ENCODE data around the gene SLC48A1.

Gene SLC48A1

GRCh38 chr12:47778881-47779280, 5.8 kb downstream of the SLC48A1 start:
- DNase-seq, result no peak

DNA sequence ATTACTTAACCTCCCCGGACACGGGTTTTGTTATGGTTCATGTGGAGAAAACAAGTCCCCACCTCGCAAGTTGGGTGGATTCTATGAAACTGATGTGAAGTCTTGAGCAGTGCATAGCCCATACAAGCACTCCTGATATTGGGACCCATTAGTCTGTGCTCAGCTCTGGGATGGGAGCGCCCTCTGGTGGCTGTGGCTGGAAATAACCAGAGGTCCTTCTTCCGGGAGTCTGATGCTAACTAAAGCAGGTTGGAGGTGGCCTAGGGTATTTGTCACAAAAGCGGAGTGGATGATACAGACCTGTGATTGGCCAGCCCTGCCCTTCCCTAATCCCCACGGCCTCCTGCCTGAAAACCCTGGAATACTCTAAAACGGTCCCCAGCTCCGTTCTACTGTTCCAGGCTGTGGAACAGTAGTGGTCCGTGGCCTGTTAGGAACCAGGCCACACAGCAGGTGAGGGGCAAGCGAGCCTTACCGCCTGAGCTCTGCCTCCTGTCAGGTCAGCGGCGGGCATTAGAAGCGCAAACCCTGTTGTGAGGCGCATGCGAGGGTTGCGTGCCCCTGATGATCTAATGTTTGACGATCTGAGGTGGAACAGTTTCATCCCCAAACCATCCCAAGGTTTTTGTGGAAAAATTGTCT, 6.4 kb downstream of the SLC48A1 start:
- peak; percentile 96 for DNase-seq

DNA sequence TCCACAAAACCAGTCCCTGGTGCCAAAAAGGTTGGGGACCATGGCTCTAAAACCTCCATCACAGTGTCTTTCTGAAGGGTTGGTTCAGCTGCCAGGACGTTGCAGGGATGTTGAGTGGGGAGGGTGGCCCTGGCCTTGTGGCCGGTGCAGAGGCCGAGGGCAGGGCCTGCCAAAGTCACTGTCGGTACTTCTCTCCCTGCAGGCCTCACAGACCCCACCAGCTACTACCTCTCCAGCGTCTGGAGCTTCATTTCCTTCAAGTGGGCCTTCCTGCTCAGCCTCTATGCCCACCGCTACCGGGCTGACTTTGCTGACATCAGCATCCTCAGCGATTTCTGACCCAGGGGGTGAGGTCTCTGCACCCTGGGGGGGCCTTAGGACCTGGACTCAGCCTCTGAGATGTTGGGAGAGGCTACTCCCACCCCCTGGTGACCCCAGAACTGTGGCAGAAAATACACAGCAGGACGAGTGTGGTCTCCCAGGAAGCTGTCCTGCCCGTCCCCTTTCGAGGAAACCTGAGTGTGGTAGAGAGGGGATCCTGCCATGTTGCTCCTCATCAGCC, 7.0 kb downstream of the SLC48A1 start:
- DNase-seq, result no peak

DNA sequence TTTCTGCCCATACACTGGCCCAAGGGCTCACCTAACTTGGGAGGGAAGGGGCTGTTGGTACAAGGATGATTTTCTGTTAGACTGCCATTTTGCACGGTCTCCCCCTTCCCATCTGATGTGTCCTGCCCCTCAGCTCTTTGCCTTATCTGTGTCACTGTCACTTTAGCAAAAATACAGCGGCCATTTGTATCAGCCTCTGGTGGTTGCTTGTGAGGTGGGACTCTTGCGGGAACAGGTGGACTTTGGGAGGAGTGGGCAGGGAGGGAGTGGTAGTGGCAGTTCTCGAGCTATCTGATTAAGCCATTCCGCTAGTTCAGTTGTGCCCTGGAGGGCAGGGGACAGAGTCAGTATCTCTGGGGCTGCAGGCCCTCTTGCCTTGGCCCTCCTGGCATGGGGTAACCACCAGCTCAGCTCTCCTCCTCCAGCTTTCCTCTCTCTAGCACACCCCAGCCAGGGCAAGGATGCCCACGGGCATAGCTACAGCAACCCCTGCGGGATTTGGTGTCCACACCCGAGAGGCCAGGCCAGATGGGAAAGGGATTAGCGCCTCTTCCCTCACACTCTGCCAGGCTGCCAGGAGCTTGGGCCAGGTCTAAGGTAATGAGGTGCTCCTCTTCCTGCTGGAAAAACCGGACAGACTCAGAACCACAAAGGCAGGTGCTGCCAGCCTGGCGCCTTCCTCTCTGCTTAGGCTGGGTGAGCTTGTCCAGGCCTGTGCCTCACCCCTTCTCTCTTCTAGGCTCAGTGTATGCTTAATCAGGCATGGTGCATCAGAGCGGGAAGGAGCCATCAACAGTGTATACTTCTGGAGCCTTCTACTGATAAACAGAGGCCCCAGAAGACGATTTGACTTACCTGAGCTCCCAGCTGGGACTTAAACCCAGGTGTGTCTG, 8.7 kb downstream of the SLC48A1 start:
- peak; percentile 80 for DNase-seq

DNA sequence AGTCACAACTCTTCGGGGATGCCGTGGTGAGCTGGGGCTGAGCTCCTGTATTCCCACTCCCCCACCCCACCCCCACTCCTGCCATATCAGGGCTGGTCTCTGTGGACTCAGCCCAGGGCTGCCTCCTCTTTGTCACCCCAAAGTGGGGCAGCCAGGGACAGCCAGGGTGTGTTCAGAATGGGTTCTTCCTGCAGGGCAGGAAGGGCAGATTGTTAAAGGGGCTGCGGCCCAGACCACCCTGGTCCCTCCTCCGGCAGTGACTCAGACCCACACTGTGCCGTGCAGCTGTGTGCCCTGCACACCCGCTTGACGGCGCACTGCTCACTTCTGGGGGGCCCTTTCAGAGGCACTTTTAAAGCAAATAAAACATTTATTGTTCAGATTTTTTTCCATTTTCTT, 9.3 kb downstream of the SLC48A1 start:
- DNase-seq, result no peak

DNA sequence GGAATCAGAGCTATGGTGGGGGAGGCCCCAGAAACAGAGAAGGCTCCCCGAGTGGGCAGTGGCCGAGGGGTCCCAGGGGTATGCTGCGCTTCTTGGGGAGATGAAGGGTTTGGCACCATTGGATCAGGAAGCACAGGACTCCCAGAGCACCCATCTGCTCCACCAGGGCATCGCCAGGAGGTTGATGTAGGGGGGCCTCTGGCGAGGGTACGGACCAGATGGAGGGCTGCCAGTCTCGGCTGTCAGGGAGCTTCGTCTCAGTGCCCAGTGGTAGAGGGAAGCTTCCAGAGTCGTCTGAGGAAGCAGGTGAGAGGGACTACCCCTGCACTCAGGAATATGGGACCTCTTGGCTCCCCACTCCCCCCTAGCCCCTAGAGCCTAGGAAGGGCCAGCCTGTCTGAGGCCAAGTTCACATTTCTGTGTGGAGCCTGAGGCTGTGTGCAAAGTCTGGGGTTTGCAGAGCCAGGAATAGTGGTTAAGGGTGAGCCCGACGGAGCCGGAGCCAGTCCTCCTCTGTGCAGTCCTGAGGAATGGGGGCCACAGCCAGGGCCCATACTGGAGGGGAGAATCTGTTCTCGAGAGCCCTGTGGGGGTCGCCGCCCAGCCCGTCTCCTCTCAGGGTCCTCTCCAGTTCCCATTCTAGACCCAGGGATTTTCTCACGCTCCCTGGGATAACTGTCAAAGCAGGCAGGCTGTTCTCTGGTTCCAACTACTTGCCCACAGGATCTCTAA, 10.2 kb downstream of the SLC48A1 start:
- no peak for DNase-seq

GRCh38 chr12:47783821-47784819, 11.1 kb downstream of the SLC48A1 start:
- no peak for DNase-seq

DNA sequence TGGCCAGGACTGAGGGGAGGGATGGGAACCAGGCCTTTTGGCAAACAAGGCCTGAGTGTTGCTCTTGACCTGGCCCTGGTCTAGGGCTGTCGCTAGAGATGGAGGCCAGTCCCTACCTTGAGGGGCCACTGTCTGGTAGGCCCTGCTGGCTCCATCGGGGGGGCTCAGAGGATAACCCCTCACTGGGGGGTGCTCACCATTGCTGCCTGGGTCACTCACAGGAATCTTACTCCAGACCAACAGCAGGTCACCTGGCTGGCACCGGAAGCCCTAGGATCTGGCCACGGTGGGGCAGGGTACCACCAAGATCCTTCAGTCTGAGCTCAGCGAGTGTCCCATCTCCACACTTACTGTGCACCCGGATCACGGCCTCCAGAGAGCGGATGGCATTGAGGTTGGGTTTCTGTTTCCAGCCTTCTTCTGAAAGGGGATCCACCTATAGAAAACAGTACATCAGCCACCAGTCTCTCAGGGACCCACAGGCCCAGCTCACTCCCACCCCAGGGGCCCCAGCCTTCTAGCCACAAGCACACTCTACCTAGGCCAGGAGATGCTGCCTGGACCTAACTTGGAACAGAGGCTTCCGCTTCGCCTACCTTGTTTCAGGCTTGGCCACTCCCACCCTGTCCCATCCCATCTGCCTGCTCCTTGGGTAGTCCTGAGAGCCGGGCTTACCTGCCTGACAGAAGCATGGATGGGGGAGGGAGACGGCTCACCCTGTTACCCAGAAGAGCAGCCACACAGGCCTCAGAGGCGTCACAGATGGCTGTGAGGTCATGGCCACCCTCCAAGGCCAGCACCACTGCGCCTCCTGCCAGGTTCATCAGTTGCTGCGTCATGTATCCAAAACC, 12.2 kb downstream of the SLC48A1 start:
- no peak for DNase-seq

GRCh38 chr12:47785887-47786661, 13.0 kb downstream of the SLC48A1 start:
- no peak for DNase-seq

DNA sequence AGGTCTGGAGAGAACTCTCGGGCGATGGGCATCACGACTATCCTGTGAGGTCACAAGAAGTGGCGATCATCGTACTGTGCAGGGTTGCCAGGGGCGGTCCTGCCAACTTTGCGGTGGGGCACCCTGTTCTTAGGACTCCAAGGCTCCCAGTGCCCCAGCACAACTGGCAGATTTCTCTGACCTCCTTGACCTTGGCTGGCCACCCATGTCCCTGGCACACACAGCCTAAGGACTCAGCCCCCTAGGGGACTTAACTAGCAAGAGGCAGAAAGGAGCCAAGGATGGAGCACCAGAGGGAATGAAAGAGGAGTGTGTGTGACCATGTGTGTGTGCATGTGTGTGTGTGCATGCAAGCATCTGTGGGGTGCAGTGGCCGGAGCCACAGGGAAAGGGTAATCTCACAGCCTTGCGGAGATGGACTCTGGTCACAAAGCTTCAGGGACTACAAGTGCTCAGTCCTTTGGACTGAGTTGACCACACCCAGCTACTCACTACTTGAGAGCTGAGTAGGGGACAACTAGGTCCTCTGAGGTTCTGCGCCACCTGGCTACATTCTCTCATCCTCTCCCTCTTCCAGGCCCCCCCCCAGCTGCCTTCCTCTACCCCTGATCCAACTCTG, 13.7 kb downstream of the SLC48A1 start:
- no peak for DNase-seq

GRCh38 chr12:47787596-47788319, 14.7 kb downstream of the SLC48A1 start:
- DNase-seq, result no peak

DNA sequence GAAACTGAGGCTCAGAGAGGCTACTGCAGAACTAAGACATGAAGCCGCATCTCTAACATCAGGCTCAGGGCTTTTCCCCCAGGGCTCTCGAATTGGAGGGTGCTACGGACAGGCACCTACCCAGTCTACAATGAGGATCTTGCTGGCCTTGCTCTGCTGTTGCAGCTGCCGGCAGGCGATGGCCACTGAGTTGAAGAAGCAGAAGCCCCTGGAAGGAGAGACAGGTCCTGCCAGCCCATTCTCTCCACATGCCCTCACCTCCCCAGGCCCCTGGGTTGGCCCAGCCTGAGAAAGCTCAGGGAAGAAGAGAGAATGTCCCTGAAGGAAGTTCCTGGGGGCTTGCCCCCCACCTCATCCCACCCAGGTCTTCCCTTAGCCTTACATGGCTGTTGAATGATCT, 16.1 kb downstream of the SLC48A1 start:
- DNase-seq, result no peak

DNA sequence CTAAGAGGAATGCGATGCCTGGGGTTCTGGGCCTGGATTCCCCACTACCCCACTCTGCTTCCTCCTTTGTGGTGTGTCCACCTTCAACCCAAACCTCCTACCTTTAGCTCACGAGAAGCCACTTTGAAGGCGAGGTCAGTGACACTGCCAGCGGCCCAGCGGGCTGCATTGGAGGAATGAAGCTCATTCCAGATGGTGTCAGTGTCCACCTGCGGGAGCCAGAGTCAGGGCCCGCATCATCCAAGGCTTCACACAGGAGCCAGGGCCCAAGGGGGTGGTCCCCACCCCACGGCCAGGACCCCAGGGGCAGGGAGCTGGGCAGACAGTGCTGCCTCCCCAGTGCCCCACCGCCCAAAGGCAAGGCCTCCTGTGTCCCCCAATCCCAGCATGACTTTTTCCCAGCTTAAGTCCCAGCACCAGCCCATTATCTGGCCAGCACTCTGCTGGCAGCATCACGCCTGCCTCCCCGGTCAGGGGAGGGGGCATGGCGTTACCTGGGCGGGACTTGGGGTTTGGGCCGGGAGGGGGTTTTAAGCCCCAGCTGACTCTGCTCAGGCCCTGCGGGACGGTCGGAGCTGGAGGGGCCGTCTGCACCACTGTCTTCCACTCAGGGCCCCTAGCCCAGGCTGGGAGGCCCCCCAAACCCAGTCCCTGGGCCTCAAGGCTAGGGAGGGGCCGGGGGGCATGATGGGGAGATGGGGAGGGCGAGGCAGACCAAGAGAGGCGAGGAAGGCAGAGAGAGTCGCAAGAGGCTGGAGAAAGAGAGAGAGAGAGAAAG, 16.9 kb downstream of the SLC48A1 start:
- DNase-seq, result no peak

GRCh38 chr12:47790676-47791350, 17.8 kb downstream of the SLC48A1 start:
- DNase-seq, result no peak

DNA sequence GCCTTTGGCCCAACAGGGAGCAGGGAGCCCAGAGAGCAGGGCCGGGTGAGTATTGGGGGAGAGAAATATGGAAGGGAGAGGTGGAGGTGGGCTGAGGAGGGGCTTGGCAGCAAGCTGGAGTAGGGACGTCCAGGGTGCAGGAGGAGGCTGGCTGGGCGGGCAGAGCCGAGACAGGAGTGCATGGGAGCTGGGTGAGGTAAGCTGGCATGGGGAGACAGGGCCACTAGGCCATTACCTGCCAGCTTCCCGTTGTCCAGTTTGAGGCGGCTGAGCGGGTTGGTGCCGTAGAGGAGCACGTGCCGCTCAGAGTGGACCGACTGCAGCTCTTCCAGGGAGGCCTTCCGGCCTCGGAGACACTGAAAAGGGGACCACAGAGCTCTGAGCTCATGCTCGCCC, 18.3 kb downstream of the SLC48A1 start:
- DNase-seq, result no peak

GRCh38 chr12:47791874-47792273, 18.8 kb downstream of the SLC48A1 start:
- DNase-seq, result no peak

GRCh38 chr12:47793015-47793681, 20.1 kb downstream of the SLC48A1 start:
- no peak for DNase-seq
